Measurements from ENCODE around the gene CDC42EP5.
"Not testable (repeated sequence)": the region's sequence is repeated elsewhere in the genome, so short reads cannot be mapped to it uniquely, and the experiment has no call there.

The CDC42EP5 gene

GRCh38 chr19:54489341-54489740 lies 16.2 kb upstream of the CDC42EP5 start:
- DNase-seq: no peak

DNA sequence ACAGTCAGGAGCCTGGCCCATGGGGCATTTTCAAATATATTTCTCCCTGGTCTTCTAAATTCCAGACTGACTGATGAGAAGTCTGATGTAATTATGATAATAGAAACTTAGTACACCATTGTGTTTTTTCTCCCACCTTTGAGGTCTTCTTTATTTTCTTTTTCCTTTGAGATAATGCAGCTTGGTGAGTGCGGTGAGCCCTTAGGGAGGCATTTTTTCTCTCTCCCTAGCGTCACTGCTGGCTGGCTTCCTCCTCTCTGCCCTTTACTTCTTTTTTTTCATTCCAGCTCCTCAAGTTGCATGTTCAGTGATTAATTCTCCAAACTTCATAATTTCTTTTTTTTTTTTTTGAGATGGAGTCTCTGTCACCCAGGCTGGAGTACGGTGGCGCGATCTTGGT lies 12.8 kb upstream of the CDC42EP5 start:
- no peak for DNase-seq

DNA sequence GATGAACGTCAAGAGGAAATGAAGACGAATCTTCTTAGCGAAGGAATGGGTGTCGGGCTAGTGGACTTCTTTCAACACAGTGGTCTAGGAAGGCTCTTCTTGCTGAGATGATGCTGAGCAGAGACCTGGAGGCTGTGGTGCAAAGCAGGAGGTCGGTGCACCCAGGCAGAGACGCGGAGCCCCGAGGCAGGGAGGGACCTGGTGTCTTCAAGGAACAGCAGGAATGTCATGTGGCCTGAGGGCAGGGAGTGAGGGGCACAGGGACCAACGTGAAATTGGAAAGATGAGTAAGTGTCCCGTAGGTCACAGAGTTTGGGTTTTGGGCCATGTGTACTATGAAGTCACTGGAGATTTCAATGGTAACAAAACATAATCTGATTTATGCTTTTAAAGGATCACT lies 11.4 kb upstream of the CDC42EP5 start:
- no peak for DNase-seq

- no peak for DNase-seq
These were observed 9.8 kb upstream of the CDC42EP5 start for GRCh38 chr19:54482889-54483288.

GRCh38 chr19:54481326-54481930 lies 8.3 kb upstream of the CDC42EP5 start:
- no peak for DNase-seq

GRCh38 chr19:54480051-54480450 lies 7.0 kb upstream of the CDC42EP5 start:
- DNase-seq: no peak

GRCh38 chr19:54478677-54479266 lies 5.7 kb upstream of the CDC42EP5 start:
- no peak for DNase-seq

- DNase-seq: no peak
These were observed 4.6 kb upstream of the CDC42EP5 start for GRCh38 chr19:54477650-54478049.

- DNase-seq: no peak
These were observed 2.6 kb upstream of the CDC42EP5 start for GRCh38 chr19:54475706-54476105.

DNA sequence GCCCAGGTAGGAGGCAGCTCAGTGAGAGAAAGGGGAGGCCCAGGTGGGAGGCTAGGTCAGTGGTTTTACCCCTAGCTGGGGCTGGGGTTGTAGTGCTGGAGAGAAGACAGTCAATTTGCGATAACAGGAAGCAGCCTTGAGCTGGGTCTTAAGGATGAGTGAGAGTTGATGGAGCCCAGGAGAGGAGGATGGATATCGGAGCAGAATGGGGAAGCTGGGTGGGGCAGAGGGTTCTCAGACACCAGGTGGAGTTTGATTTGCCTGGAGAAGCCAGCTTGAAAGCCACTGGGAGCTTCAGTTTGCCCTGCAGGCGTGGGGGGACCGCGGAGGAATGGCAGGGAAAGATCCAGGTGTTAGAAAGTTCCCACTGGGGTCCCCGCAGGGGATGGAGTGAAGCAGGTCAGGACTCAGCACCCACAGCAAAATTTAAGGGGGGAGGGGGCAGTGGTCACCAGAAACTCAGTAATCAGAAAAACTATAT lies 836 bp upstream of the CDC42EP5 start:
- DNase-seq: no peak

GRCh38 chr19:54470991-54471782 lies 1.9 kb downstream of the CDC42EP5 start:
- DNase-seq: no peak

- DNase-seq: no peak
These were observed 2.7 kb downstream of the CDC42EP5 start for GRCh38 chr19:54470276-54470887.

- no peak for DNase-seq
These were observed 3.6 kb downstream of the CDC42EP5 start for GRCh38 chr19:54469496-54469934.

DNA sequence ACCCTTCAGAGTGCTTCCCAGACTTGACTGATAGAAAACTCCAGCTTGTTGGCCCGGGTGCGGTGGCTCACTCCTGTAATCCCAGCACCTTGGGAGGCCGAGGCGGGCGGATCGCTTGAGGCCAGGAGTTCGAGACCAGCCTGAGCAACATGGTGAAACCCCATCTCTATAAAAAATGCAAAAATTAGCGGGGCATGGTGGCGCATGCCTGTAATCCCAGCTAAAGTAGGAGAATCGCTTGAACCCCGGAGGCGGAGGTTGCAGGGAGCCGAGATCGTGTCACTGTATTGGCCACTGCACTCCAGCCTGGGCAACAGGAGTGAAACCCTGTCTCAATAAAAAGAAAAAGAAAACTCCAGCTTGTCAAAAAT lies 7.0 kb downstream of the CDC42EP5 start:
- not testable (repeated sequence) for DNase-seq

DNA sequence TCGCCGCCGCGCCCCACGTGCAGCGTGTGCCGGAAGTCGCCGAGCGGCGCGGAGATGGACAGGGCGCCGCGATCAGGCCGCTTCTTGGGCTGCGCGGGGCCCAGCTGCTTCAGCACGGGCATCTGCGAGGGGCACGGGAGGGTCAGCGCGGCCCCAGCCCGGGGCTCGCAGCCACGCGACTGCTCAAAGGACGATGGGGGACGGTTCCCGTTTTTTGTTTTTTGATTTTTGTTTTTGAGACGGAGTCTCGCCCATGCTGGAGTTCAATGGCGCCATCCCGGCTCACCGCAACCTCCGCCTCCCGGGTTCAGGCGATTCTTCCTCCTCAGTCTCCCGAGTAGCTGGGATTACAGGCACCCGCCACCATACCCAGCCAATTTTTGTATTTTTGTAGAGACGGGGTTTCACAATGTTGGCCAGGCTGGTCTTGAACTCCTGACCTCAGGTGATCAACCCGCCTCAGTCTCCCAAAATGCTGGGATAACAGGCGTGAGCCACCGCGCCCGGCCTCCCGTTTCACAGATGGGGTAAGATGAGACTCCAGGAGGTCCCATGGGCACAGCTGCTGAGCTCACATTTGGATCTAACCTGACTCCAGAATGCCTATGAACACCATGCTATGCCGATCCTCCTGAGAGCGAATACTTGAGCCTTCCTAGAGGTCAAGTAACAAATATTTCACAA lies 7.5 kb downstream of the CDC42EP5 start:
- DNase-seq: no peak

DNA sequence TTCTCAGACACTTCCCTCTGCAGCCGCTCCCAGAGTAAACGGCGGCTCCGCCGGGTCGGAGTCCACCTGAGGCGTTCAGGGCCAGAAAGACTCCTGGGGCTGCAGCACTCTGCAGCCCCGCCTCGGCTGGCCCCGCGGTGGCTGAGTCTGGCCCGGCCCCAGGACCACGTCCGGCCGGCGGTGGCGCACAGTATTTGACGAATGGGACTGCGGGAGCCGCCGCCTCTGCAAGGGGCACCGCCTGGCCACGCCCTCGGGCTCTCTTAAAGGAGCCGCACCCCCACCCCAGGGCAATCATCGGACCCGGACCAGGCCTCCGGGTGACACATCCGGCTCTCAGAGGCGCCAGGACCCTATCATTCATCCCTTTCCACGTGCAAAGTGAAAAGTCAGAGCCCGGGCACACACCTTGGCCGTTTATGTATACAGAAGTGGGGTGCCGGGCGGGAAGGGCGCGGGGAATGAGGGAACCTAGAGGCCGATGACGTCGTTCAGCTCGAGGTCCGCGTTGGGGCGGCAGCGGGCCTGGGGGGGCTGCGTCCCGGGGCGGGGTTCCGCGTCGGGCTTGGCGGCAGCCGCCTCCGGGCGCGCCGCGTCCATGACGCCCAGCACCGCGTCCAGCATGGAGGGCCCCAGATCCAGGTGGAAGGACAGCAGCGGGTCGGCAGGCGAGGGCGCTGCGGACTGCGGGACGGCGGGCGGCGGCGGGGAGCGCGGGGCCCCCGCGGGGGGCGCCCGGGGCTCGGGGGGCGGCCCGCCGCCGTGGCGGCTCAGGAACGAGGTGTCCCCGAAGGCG lies 8.3 kb downstream of the CDC42EP5 start:
- peak; percentile 81 for DNase-seq

GRCh38 chr19:54464044-54464629 lies 9.0 kb downstream of the CDC42EP5 start:
- peak; percentile 90 for DNase-seq

GRCh38 chr19:54463531-54464043 lies 9.5 kb downstream of the CDC42EP5 start, which contains the start of gene LENG9:
LENG9 (minus strand) TSS chr19:54463778; CDS start chr19:54463526, 252 bp downstream.
- DNase-seq: peak; percentile 94

- DNase-seq: peak; percentile 19
These were observed 10.2 kb downstream of the CDC42EP5 start for GRCh38 chr19:54462655-54463530.

GRCh38 chr19:54462047-54462654 lies 10.9 kb downstream of the CDC42EP5 start:
- no peak for DNase-seq

All from T1000 (cell line).